Left ventricle myocardium superior (tissue), 1 donor: ENCODE data around the gene RSRC1. TPM values are rescaled to one million over a fixed set of nuclear protein-coding genes. Genes with fewer than 3 reads are reported as not detected.
"Not testable (repeated sequence)": the region's sequence is repeated elsewhere in the genome, so short reads cannot be mapped to it uniquely, and the experiment has no call there.

Source experiments
- ATAC-seq: fragments of 200-7000 bp; cut with Tn5 transposase; one replicate; pipeline ENCODE4 v1.9.1; 2020; ENCODE audit warnings: mild to moderate bottlenecking, moderate library complexity
- DNase-seq: peaks from one replicate; pipeline ENCODE4 v3.0.0-alpha.2; 2020
- intact Hi-C: fragments of 100-400 bp; cut with micrococcal nuclease; formaldehyde crosslinking; loops from one replicate; pipeline ENCODE4 v1.11.0; 2022
- total RNA-seq: library from RNA; stranded (reverse); fragmentation: NEBNext Ultra II Directional; extraction: Animal tissue kit (Norgen Biotek cat#: 25700); gene quantifications from one replicate; pipeline ENCODE4 v1.2.1, GENCODE V29; 2021
- donor health status: DM: no; HTN: yes; CAD: no; lungs with severe emphysema.

The RSRC1 gene
- total RNA-seq, 1 donor from 2014 or later, result 20.6 TPM

GRCh38 chr3:158205324-158205723 is 95.4 kb downstream of the RSRC1 start:
- intact Hi-C loops, result no loop called here
- DNase-seq (no peak), ATAC-seq (no peak)

DNA sequence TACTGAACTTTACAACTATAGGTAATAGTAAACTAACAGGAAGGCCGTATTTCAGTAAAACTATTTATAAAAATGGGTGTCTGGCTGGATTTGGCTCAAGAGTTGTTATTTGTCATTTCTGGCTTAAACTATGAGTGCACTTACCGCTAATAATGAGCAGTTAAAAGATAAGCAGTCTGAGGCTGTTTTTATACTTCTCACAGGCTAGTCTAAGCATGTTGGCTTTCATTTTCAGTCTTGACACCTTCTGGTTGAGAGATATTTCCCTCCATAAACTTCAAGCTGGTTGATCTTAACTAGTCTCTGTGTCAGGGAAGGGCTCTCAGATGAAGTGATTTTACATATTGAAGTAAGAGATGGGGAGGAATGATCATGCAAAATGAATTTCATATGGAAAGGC is 96.1 kb downstream of the RSRC1 start:
- intact Hi-C loops, result no loop called here
- ATAC-seq (no peak), DNase-seq (no peak)

DNA sequence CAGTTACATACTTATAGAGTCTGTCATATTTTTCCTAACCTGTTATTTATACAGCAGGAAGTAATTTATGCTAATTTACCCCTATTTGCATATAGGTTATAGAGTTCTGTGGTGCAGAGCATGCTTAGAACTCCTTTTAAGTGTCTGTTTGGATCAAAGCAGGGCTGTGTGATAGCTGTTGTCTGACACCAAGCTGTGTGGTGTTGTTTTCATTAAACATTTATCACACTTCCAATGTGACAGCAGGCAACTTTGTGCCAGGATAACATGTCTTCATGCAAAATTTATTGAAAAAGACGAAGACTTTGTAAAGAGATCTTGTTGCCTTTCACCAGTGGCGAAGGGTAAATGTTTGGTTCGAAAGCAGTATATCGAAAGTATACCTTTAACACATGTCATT is 100.2 kb downstream of the RSRC1 start:
- intact Hi-C loops, result no loop called here

GRCh38 chr3:158213461-158213860 is 103.6 kb downstream of the RSRC1 start:
- intact Hi-C loops, result no loop called here
- ATAC-seq (no peak), DNase-seq (no peak)

More for the DNA sequence above, 100.2 kb downstream of the RSRC1 start:
- DNase-seq, result no peak
- ATAC-seq, result no peak

GRCh38 chr3:158217992-158218391 is 108.1 kb downstream of the RSRC1 start:
- intact Hi-C loops, result no loop called here
- DNase-seq (no peak), ATAC-seq (no peak)

GRCh38 chr3:158220575-158220974 is 110.7 kb downstream of the RSRC1 start:
- ATAC-seq (no peak), DNase-seq (no peak)
- intact Hi-C loops, result no loop called here

DNA sequence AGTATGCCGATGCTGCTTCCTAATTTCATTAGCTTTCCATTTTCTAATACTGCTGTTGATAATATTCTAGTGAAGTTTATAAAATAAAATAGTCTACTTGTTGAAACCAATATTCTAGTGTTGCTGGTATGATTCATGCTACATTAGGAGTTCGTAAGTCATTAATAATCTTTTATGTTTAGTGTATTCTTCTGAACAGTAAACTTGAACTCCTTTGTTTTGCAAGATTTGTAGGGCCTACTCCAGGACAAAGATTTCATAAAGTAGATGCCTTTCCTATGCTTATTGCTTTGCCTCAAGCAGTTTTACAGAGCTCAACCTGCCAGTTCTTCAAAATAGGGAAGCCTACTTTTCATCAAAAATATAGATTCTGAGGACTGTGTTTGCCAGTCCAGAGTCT is 111.5 kb downstream of the RSRC1 start:
- ATAC-seq (no peak), DNase-seq (no peak)
- intact Hi-C loops, result no loop called here

GRCh38 chr3:158226429-158226828 is 116.5 kb downstream of the RSRC1 start:
- DNase-seq (no peak), ATAC-seq (no peak)
- intact Hi-C loops, result no loop called here

GRCh38 chr3:158228942-158229341 is 119.1 kb downstream of the RSRC1 start:
- DNase-seq, intact Hi-C loops, ATAC-seq: not testable (repeated sequence)

DNA sequence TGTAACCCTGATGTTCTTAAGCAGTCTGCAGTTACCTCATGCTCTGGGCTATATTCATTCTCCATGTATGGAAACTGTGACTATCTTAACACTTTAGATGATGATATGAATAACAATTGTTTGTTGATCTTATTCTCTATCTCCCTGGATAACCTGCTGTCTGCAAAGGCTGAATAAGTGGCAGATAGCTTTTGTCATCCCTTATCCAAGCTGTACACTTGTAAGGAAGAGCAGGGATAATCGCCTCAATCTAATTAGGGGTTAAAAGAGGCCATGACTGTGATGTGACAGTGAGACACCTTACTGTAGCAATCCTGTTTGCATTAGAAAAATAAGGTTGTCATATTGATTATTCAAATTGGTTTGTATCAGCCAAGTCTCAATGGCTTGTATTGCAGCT is 123.9 kb downstream of the RSRC1 start:
- intact Hi-C loops, result no loop called here
- ATAC-seq (no peak), DNase-seq (no peak)

GRCh38 chr3:158244274-158244673 is 134.4 kb downstream of the RSRC1 start:
- ATAC-seq, result no peak
- DNase-seq, result no peak
- intact Hi-C loops, result no loop called here

DNA sequence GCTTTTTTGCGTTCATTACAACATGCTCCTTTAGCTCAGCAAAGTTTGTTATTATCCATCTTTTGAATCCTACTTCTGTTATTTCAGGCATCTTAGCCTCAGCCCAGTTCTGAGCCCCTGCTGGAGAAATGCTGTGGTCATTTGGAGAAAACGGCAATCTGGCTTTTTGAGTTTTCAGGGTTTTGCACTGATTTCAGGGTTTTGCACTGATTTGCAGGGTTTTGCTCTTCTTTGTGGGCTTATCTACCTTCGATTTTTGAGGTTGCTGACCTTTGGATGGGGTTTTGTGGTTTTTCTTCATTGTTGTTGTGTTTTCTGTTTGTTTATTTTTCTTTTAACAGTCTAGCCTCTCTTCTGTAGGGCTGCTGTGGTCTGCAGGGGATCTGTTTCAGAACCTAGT is 137.4 kb downstream of the RSRC1 start:
- intact Hi-C loops, result no loop called here
- DNase-seq (no peak), ATAC-seq (no peak)

GRCh38 chr3:158248261-158248660 is 138.4 kb downstream of the RSRC1 start:
- intact Hi-C loops, result no loop called here
- DNase-seq (no peak), ATAC-seq (no peak)

GRCh38 chr3:158249183-158249582 is 139.3 kb downstream of the RSRC1 start:
- intact Hi-C loops, result no loop called here
- DNase-seq (no peak), ATAC-seq (peak; percentile 79)

- no peak for DNase-seq
- ATAC-seq, result no peak
- intact Hi-C loops, result no loop called here
These were observed 148.7 kb downstream of the RSRC1 start for GRCh38 chr3:158258619-158259018.

DNA sequence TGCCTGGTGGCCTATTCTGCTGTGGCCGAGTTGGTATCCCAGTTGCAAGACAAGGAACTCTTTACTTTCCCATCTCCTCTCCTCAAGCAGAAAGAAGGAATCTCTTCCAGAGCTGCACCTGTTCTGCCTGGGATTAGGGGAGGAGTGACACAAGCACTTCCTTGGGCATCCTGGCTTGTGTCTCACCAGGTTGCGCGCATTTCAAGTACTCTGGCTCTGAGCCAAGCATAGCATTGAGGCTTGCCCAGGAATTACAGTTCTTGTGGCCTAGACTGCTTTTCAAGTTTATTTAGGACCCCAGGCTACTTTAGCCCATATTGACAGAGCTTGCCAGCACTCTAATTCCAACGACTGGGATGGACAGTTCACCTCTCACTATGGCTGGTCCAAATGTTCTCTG is 150.5 kb downstream of the RSRC1 start:
- intact Hi-C loops, result no loop called here
- no peak for DNase-seq
- no peak for ATAC-seq

DNA sequence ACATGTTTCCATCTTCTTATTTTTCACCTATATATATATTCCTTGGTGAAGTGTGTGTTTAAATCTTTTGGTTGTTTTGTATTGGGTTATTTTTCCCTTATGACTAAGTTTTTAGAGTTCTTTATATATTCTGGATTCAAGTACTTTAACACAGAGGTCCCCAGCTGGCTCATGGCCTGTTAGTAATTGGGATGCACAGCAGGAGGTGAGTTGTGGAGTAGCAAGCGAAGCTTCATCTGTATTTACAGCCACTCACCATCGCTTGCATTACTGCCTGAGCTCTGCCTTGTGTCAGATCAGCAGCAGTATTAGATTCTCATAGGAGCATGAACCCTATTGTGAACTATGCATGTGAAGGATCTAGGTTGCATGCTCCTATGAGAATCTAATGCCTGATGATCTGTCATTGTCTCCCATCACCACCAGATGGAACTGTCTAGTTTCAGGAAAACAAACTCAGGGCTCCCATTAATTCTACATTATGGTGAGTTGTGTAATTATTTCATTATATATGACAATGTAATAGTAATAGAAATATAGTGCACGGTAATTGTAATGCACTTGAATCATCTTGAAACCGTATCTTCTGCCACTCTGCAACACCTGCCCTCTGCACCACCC is 151.6 kb downstream of the RSRC1 start:
- intact Hi-C loops, result no loop called here
- DNase-seq (no peak), ATAC-seq (no peak)

DNA sequence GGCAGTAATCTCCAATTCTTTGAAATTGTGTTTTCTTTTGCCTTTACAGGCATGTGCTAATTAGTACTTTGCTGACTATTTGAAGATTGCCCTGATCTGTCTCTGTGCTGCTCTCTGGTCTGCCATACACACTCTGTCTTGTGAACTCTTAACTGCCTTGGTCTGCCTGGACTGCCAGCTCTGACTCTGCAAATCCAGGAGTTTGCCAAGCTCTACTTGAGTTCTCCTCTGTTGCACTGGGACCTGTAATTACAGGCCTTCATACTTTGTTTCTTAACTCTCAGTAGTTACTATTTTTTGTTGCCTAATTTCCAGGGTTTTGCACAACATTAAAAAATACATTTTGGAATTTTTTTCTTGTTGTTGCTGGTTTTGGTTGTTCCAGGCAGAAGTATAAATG is 155.0 kb downstream of the RSRC1 start:
- DNase-seq, result no peak
- ATAC-seq, result no peak
- intact Hi-C loops, result loop anchor here (5.0 kb wide), 1 partner anchor 117 kb away; no protein-coding TSS in a partner anchor

DNA sequence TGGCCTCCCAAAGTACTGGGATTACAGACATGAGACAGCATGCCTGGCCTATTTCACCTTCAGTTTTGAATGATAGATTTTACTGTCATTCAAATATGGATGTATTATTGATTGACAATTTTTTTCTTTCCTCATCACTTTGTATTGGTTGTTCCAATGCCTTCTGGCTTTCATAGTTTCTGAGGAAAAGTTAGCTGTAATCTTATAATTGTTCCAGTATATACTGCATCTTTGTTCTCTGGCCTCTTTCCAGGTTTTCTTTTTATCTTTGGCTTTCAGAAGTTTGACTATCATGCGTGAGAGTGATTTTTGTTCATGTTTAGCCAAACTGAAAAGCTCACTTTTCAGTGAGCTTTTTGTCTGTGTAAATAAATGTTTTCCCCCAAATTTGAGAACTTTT is 157.1 kb downstream of the RSRC1 start:
- ATAC-seq, result no peak
- intact Hi-C loops, result loop anchor here (5.0 kb wide), 1 partner anchor 115 kb away; no protein-coding TSS in a partner anchor
- no peak for DNase-seq

- intact Hi-C loops, result loop anchor here (5.0 kb wide), 1 partner anchor 112 kb away; no protein-coding TSS in a partner anchor
- ATAC-seq (no peak), DNase-seq (no peak)
These were observed 160.1 kb downstream of the RSRC1 start for GRCh38 chr3:158269942-158270341.

- intact Hi-C loops, result no loop called here
These were observed 162.2 kb downstream of the RSRC1 start for GRCh38 chr3:158272081-158272480.

DNA sequence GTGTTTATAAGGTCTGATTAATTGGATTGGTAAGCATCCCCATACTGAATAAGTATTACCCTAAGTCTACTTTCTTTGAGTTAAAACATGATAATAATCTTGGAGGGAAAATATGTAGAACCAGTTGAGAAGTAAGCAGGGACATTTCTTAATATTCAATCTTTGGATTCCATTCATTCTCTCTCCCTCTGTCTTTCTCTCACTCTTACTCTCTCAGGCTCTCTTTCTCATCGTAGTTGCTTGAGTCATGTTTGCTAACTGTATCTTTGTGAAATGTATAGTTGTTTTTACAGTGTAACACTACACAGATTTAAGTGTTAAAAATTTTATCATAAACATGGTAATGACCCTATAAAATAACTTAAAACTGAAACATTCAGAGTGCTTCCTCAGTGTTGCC is 163.8 kb downstream of the RSRC1 start:
- no peak for ATAC-seq
- intact Hi-C loops, result no loop called here

More at GRCh38 chr3:158272081-158272480, 162.2 kb downstream of the RSRC1 start:
- no peak for DNase-seq
- ATAC-seq, result no peak

More for the DNA sequence above, 163.8 kb downstream of the RSRC1 start:
- DNase-seq, result no peak
